Measurements from ENCODE around the gene EHHADH.
"Not testable (repeated sequence)": the region's sequence is repeated elsewhere in the genome, so short reads cannot be mapped to it uniquely, and the experiment has no call there.

The EHHADH gene

GRCh38 chr3:185253645-185254410 lies at the start of gene EHHADH:
TSS of gene EHHADH (minus strand) at chr3:185254049. CDS start at chr3:185254022, 27 bp downstream.
- H3K27ac ChIP-seq = peak within 1 kb of the TSS; percentile 50; the same call in 1 of the 2 replicates
- H3K36me3 ChIP-seq (ENCODE audit: insufficient read depth, low read length) = no peaks in the 10 kb centered on the region
- no peak for TF ChIP-seq EZH2 (IDR thresholded peaks at IDR 0.05)
- TF ChIP-seq POLR2AphosphoS5 (IDR thresholded peaks at IDR 0.05; ENCODE audit: borderline replicate concordance, low read depth, low read length) = peak; percentile 91
- TF ChIP-seq FOXP2 (optimal IDR thresholded peaks at IDR 0.05; ENCODE audit: control extremely low read depth, extremely low read length, insufficient read depth) = peak; percentile 65
- H3K9me3 ChIP-seq (ENCODE audit: low read depth, low read length) = no peaks in the 10 kb centered on the region
- peak within 1 kb of the TSS; percentile 84 for H3K4me3 ChIP-seq
- no peak for DNase-seq (ENCODE audit: low read depth, low spot score)
- H3K9ac ChIP-seq (ENCODE audit: insufficient read length) = peak within 1 kb of the TSS; percentile 86

- not testable (repeated sequence) for H3K4me3 ChIP-seq
These were observed 46.1 kb upstream of the EHHADH start for GRCh38 chr3:185299918-185300426.

DNA sequence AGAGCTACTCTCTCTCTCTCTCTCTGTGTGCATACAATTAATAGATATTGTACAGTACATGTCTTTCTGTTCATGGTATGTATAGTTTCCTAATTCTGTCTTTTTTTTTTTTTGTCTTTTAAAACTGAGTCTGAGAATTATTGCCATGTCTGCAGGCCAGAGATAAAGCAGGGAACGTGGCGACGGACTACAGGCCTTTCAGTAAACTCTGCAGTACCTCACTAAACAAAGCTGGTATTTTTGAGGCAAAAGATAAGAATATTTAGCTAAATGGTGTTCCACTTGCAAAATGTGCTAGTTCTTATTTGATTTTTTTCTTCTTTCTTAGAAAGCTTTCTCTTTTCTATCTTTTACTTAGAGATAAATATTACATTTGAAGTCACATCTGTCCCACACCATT lies 44.0 kb upstream of the EHHADH start:
- no peak for DNase-seq (ENCODE audit: low read depth, low spot score)
- Histone ChIP-seq H3K27ac (peak overlapping the region; percentile 18; the same call in 1 of the 2 replicates), H3K4me3 (no peak overlapping the region), H3K36me3 (ENCODE audit: insufficient read depth, low read length) (peaks cover 7% of the 10 kb centered on the region; the same call in 1 of the 2 replicates), H3K9me3 (ENCODE audit: low read depth, low read length) (no peaks in the 10 kb centered on the region), H3K9ac (ENCODE audit: insufficient read length) (no peak overlapping the region)
- TF ChIP-seq EZH2 (IDR thresholded peaks at IDR 0.05) (no peak), POLR2AphosphoS5 (IDR thresholded peaks at IDR 0.05; ENCODE audit: borderline replicate concordance, low read depth, low read length) (no peak), FOXP2 (optimal IDR thresholded peaks at IDR 0.05; ENCODE audit: control extremely low read depth, extremely low read length, insufficient read depth) (no peak)

More at GRCh38 chr3:185299918-185300426, 46.1 kb upstream of the EHHADH start:
- H3K9me3 ChIP-seq (ENCODE audit: low read depth, low read length); H3K36me3 ChIP-seq (ENCODE audit: insufficient read depth, low read length); H3K27ac ChIP-seq; H3K9ac ChIP-seq (ENCODE audit: insufficient read length); DNase-seq (ENCODE audit: low read depth, low spot score): not testable (repeated sequence)

GRCh38 chr3:185292238-185292637 lies 38.4 kb upstream of the EHHADH start:
- Histone ChIP-seq H3K27ac (no peak overlapping the region), H3K9ac (ENCODE audit: insufficient read length) (no peak overlapping the region), H3K36me3 (ENCODE audit: insufficient read depth, low read length) (peaks cover 15% of the 10 kb centered on the region), H3K4me3 (no peak overlapping the region), H3K9me3 (ENCODE audit: low read depth, low read length) (no peaks in the 10 kb centered on the region)
- no peak for DNase-seq (ENCODE audit: low read depth, low spot score)
- TF ChIP-seq EZH2 (IDR thresholded peaks at IDR 0.05) (no peak), POLR2AphosphoS5 (IDR thresholded peaks at IDR 0.05; ENCODE audit: borderline replicate concordance, low read depth, low read length) (no peak), FOXP2 (optimal IDR thresholded peaks at IDR 0.05; ENCODE audit: control extremely low read depth, extremely low read length, insufficient read depth) (no peak)

GRCh38 chr3:185290266-185290665 lies 36.4 kb upstream of the EHHADH start:
- TF ChIP-seq FOXP2 (optimal IDR thresholded peaks at IDR 0.05; ENCODE audit: control extremely low read depth, extremely low read length, insufficient read depth) = no peak
- Histone ChIP-seq H3K36me3 (ENCODE audit: insufficient read depth, low read length) (peaks cover 21% of the 10 kb centered on the region), H3K9ac (ENCODE audit: insufficient read length) (no peak overlapping the region), H3K9me3 (ENCODE audit: low read depth, low read length) (no peaks in the 10 kb centered on the region), H3K4me3 (no peak overlapping the region), H3K27ac (peak overlapping the region; percentile 19; the same call in 1 of the 2 replicates)
- DNase-seq (ENCODE audit: low read depth, low spot score) = no peak

GRCh38 chr3:185283374-185283935 lies 29.6 kb upstream of the EHHADH start:
- peak overlapping the region; percentile 78 for H3K9ac ChIP-seq (ENCODE audit: insufficient read length)
- H3K27ac ChIP-seq = peak overlapping the region; percentile 47; the same call in 1 of the 2 replicates
- no peak for DNase-seq (ENCODE audit: low read depth, low spot score)
- H3K36me3 ChIP-seq (ENCODE audit: insufficient read depth, low read length) = peaks cover 5% of the 10 kb centered on the region
- H3K4me3 ChIP-seq = peak overlapping the region; percentile 92
- no peaks in the 10 kb centered on the region for H3K9me3 ChIP-seq (ENCODE audit: low read depth, low read length)
- TF ChIP-seq FOXP2 (optimal IDR thresholded peaks at IDR 0.05; ENCODE audit: control extremely low read depth, extremely low read length, insufficient read depth) = no peak
- no peak for TF ChIP-seq POLR2AphosphoS5 (IDR thresholded peaks at IDR 0.05; ENCODE audit: borderline replicate concordance, low read depth, low read length)
- TF ChIP-seq EZH2 (IDR thresholded peaks at IDR 0.05) = no peak

GRCh38 chr3:185282696-185283373 lies 29.0 kb upstream of the EHHADH start:
- DNase-seq (ENCODE audit: low read depth, low spot score) = peak; percentile 68
- no peaks in the 10 kb centered on the region for H3K9me3 ChIP-seq (ENCODE audit: low read depth, low read length)
- H3K9ac ChIP-seq (ENCODE audit: insufficient read length) = peak overlapping the region; percentile 81
- TF ChIP-seq FOXP2 (optimal IDR thresholded peaks at IDR 0.05; ENCODE audit: control extremely low read depth, extremely low read length, insufficient read depth) (peak; percentile 89), EZH2 (IDR thresholded peaks at IDR 0.05) (no peak), POLR2AphosphoS5 (IDR thresholded peaks at IDR 0.05; ENCODE audit: borderline replicate concordance, low read depth, low read length) (peak; percentile 80)
- H3K27ac ChIP-seq = peak overlapping the region; percentile 48; the same call in 1 of the 2 replicates
- H3K4me3 ChIP-seq = peak overlapping the region; percentile 92
- peaks cover 5% of the 10 kb centered on the region for H3K36me3 ChIP-seq (ENCODE audit: insufficient read depth, low read length)

Data from SK-N-MC (cell line).